Measurements from ENCODE around the gene AUH.

Gene AUH

DNA sequence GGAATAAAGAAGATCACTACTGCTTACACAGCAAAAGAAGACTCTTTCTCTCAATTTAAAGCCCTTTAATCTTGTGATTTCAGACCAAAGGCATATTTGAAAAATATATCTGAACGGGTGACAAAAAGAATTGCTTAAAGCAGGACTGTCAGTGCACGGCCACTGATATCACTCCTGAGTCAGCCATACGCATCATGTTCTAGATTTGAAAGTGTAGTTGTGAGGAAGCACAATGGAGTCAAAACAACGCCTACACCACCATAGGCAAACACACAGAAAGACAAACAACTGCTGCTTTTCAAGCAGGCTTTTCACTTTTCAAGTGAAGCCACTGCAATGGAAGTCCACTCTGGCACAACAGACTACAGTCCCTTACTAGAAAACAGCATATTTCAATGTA is 141.7 kb downstream of the AUH start:
- Histone ChIP-seq H3K4me3 (ENCODE audit: low read length in 2 of 2) (no peak overlapping the region), H3K27ac (ENCODE audit: low read depth in 2 of 2, low read length in 2 of 2) (no peak overlapping the region), H3K9me3 (ENCODE audit: control insufficient read depth in 2 of 2, low read length in 2 of 2) (no peaks in the 10 kb centered on the region), H3K9ac (ENCODE audit: low read depth in 1 of 2, low read length in 2 of 2) (no peak overlapping the region), H3K27me3 (ENCODE audit: control insufficient read depth in 2 of 2, insufficient read depth in 2 of 2, low read length in 2 of 2) (no peaks in the 10 kb centered on the region), H3K4me1 (ENCODE audit: control insufficient read depth in 2 of 2, insufficient read depth in 2 of 2, low read length in 2 of 2) (no peaks in the 10 kb centered on the region), H3K36me3 (ENCODE audit: control insufficient read depth in 2 of 2, insufficient read depth in 2 of 2, low read length in 2 of 2) (peaks cover 11 to 12% of the 10 kb centered on the region in 2 donors)

- H3K9ac ChIP-seq (ENCODE audit: low read depth in 1 of 2, low read length in 2 of 2), result no peak overlapping the region
- H3K4me3 ChIP-seq (ENCODE audit: low read length in 2 of 2), result no peak overlapping the region
These were observed 142.2 kb downstream of the AUH start for GRCh38 chr9:91219557-91219956.

DNA sequence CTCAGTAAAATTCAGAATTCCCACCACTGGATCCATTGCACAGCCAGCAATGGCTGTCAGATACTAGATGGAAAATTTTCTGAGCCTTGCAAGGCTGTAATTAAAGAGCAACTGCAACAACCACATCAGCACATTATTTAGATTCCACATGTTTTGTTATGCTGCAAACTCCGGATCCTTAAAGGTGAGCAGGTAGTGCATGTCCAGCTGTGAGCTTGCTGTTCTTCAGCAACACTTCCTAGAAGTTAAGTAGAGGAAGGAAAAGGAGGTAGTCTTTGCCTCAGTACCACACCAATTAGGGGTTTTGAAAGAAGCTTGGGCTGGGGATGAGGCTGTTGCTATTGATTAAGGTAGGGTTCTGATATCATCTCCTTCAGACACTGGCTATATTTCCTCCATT is 144.3 kb downstream of the AUH start:
- Histone ChIP-seq H3K4me1 (ENCODE audit: control insufficient read depth in 2 of 2, insufficient read depth in 2 of 2, low read length in 2 of 2) (peaks cover 0 to 10% of the 10 kb centered on the region in 2 donors), H3K9ac (ENCODE audit: low read depth in 1 of 2, low read length in 2 of 2) (no peak overlapping the region), H3K4me3 (ENCODE audit: low read length in 2 of 2) (no peak overlapping the region), H3K27ac (ENCODE audit: low read depth in 2 of 2, low read length in 2 of 2) (no peak overlapping the region), H3K27me3 (ENCODE audit: control insufficient read depth in 2 of 2, insufficient read depth in 2 of 2, low read length in 2 of 2) (no peaks in the 10 kb centered on the region), H3K36me3 (ENCODE audit: control insufficient read depth in 2 of 2, insufficient read depth in 2 of 2, low read length in 2 of 2) (peaks cover 11 to 12% of the 10 kb centered on the region in 2 donors), H3K9me3 (ENCODE audit: control insufficient read depth in 2 of 2, low read length in 2 of 2) (no peaks in the 10 kb centered on the region)

More at GRCh38 chr9:91219557-91219956, 142.2 kb downstream of the AUH start:
- no peak overlapping the region for H3K27ac ChIP-seq (ENCODE audit: low read depth in 2 of 2, low read length in 2 of 2)
- H3K9me3 ChIP-seq (ENCODE audit: control insufficient read depth in 2 of 2, low read length in 2 of 2), result no peaks in the 10 kb centered on the region
- H3K4me1 ChIP-seq (ENCODE audit: control insufficient read depth in 2 of 2, insufficient read depth in 2 of 2, low read length in 2 of 2), result no peaks in the 10 kb centered on the region
- H3K36me3 ChIP-seq (ENCODE audit: control insufficient read depth in 2 of 2, insufficient read depth in 2 of 2, low read length in 2 of 2), result peaks cover 11 to 12% of the 10 kb centered on the region in 2 donors
- no peaks in the 10 kb centered on the region for H3K27me3 ChIP-seq (ENCODE audit: control insufficient read depth in 2 of 2, insufficient read depth in 2 of 2, low read length in 2 of 2)

GRCh38 chr9:91214867-91215266 is 146.9 kb downstream of the AUH start:
- Histone ChIP-seq H3K4me3 (ENCODE audit: low read length in 2 of 2) (no peak overlapping the region), H3K27ac (ENCODE audit: low read depth in 2 of 2, low read length in 2 of 2) (no peak overlapping the region), H3K27me3 (ENCODE audit: control insufficient read depth in 2 of 2, insufficient read depth in 2 of 2, low read length in 2 of 2) (no peaks in the 10 kb centered on the region), H3K4me1 (ENCODE audit: control insufficient read depth in 2 of 2, insufficient read depth in 2 of 2, low read length in 2 of 2) (peaks cover 0 to 15% of the 10 kb centered on the region in 2 donors), H3K36me3 (ENCODE audit: control insufficient read depth in 2 of 2, insufficient read depth in 2 of 2, low read length in 2 of 2) (peaks cover 5 to 7% of the 10 kb centered on the region in 2 donors), H3K9ac (ENCODE audit: low read depth in 1 of 2, low read length in 2 of 2) (no peak overlapping the region), H3K9me3 (ENCODE audit: control insufficient read depth in 2 of 2, low read length in 2 of 2) (no peaks in the 10 kb centered on the region)

DNA sequence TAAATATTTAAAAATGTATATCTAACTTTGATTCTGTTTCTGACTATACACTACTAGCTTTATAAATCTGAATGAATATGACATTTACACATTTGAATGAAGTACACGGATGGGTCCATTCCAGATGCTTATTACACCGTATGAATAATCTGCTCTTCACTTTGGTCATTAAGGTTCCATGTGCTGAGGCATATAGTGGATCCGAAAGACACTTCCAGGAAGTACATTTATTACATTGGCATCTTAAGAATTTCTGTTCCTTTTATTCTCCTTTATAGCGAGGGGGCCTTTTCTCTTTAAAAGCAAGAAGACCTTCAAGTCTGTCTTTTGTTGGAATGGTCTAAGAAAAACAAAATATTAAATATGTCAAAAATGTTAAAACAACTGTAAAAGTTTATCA is 147.6 kb downstream of the AUH start:
- Histone ChIP-seq H3K4me3 (ENCODE audit: low read length in 2 of 2) (no peak overlapping the region), H3K9me3 (ENCODE audit: control insufficient read depth in 2 of 2, low read length in 2 of 2) (no peaks in the 10 kb centered on the region), H3K4me1 (ENCODE audit: control insufficient read depth in 2 of 2, insufficient read depth in 2 of 2, low read length in 2 of 2) (peaks cover 0 to 15% of the 10 kb centered on the region in 2 donors), H3K9ac (ENCODE audit: low read depth in 1 of 2, low read length in 2 of 2) (no peak overlapping the region), H3K36me3 (ENCODE audit: control insufficient read depth in 2 of 2, insufficient read depth in 2 of 2, low read length in 2 of 2) (peaks cover 5 to 7% of the 10 kb centered on the region in 2 donors), H3K27me3 (ENCODE audit: control insufficient read depth in 2 of 2, insufficient read depth in 2 of 2, low read length in 2 of 2) (no peaks in the 10 kb centered on the region), H3K27ac (ENCODE audit: low read depth in 2 of 2, low read length in 2 of 2) (no peak overlapping the region)

GRCh38 chr9:91212596-91213243 is 149.0 kb downstream of the AUH start:
- Histone ChIP-seq H3K27me3 (ENCODE audit: control insufficient read depth in 2 of 2, insufficient read depth in 2 of 2, low read length in 2 of 2) (no peaks in the 10 kb centered on the region), H3K4me1 (ENCODE audit: control insufficient read depth in 2 of 2, insufficient read depth in 2 of 2, low read length in 2 of 2) (peaks cover 7 to 24% of the 10 kb centered on the region in 2 donors), H3K36me3 (ENCODE audit: control insufficient read depth in 2 of 2, insufficient read depth in 2 of 2, low read length in 2 of 2) (peaks cover 0 to 5% of the 10 kb centered on the region in 2 donors), H3K9ac (ENCODE audit: low read depth in 1 of 2, low read length in 2 of 2) (no peak overlapping the region), H3K9me3 (ENCODE audit: control insufficient read depth in 2 of 2, low read length in 2 of 2) (no peaks in the 10 kb centered on the region), H3K4me3 (ENCODE audit: low read length in 2 of 2) (peak overlapping the region; percentile 25 to 50), H3K27ac (ENCODE audit: low read depth in 2 of 2, low read length in 2 of 2) (peak overlapping the region in 1 of 2 donors; percentile 15)

- H3K27ac ChIP-seq (ENCODE audit: low read depth in 2 of 2, low read length in 2 of 2), result peak overlapping the region in 1 of 2 donors; percentile 15
- H3K4me3 ChIP-seq (ENCODE audit: low read length in 2 of 2), result peak overlapping the region; percentile 25 to 50
- H3K27me3 ChIP-seq (ENCODE audit: control insufficient read depth in 2 of 2, insufficient read depth in 2 of 2, low read length in 2 of 2), result no peaks in the 10 kb centered on the region
- H3K4me1 ChIP-seq (ENCODE audit: control insufficient read depth in 2 of 2, insufficient read depth in 2 of 2, low read length in 2 of 2), result peaks cover 11 to 28% of the 10 kb centered on the region in 2 donors
- H3K9ac ChIP-seq (ENCODE audit: low read depth in 1 of 2, low read length in 2 of 2), result no peak overlapping the region
- H3K9me3 ChIP-seq (ENCODE audit: control insufficient read depth in 2 of 2, low read length in 2 of 2), result no peaks in the 10 kb centered on the region
- no peaks in the 10 kb centered on the region for H3K36me3 ChIP-seq (ENCODE audit: control insufficient read depth in 2 of 2, insufficient read depth in 2 of 2, low read length in 2 of 2)
These were observed 149.8 kb downstream of the AUH start for GRCh38 chr9:91211919-91212318.

- Histone ChIP-seq H3K27ac (ENCODE audit: low read depth in 2 of 2, low read length in 2 of 2) (no peak overlapping the region), H3K36me3 (ENCODE audit: control insufficient read depth in 2 of 2, insufficient read depth in 2 of 2, low read length in 2 of 2) (no peaks in the 10 kb centered on the region), H3K9me3 (ENCODE audit: control insufficient read depth in 2 of 2, low read length in 2 of 2) (no peaks in the 10 kb centered on the region), H3K4me1 (ENCODE audit: control insufficient read depth in 2 of 2, insufficient read depth in 2 of 2, low read length in 2 of 2) (peaks cover 11 to 28% of the 10 kb centered on the region in 2 donors), H3K9ac (ENCODE audit: low read depth in 1 of 2, low read length in 2 of 2) (no peak overlapping the region), H3K27me3 (ENCODE audit: control insufficient read depth in 2 of 2, insufficient read depth in 2 of 2, low read length in 2 of 2) (no peaks in the 10 kb centered on the region), H3K4me3 (ENCODE audit: low read length in 2 of 2) (no peak overlapping the region)
These were observed 150.3 kb downstream of the AUH start for GRCh38 chr9:91211414-91211813.

GRCh38 chr9:91210318-91210717 is 151.4 kb downstream of the AUH start:
- H3K27ac ChIP-seq (ENCODE audit: low read depth in 2 of 2, low read length in 2 of 2), result no peak overlapping the region

GRCh38 chr9:91208837-91209236 is 152.9 kb downstream of the AUH start:
- Histone ChIP-seq H3K27me3 (ENCODE audit: control insufficient read depth in 2 of 2, insufficient read depth in 2 of 2, low read length in 2 of 2) (no peaks in the 10 kb centered on the region), H3K4me1 (ENCODE audit: control insufficient read depth in 2 of 2, insufficient read depth in 2 of 2, low read length in 2 of 2) (peaks cover 11 to 28% of the 10 kb centered on the region in 2 donors), H3K9me3 (ENCODE audit: control insufficient read depth in 2 of 2, low read length in 2 of 2) (no peaks in the 10 kb centered on the region), H3K4me3 (ENCODE audit: low read length in 2 of 2) (no peak overlapping the region), H3K27ac (ENCODE audit: low read depth in 2 of 2, low read length in 2 of 2) (peak overlapping the region in 1 of 2 donors; percentile 48), H3K9ac (ENCODE audit: low read depth in 1 of 2, low read length in 2 of 2) (no peak overlapping the region), H3K36me3 (ENCODE audit: control insufficient read depth in 2 of 2, insufficient read depth in 2 of 2, low read length in 2 of 2) (no peaks in the 10 kb centered on the region)

More at GRCh38 chr9:91210318-91210717, 151.4 kb downstream of the AUH start:
- Histone ChIP-seq H3K9ac (ENCODE audit: low read depth in 1 of 2, low read length in 2 of 2) (no peak overlapping the region), H3K9me3 (ENCODE audit: control insufficient read depth in 2 of 2, low read length in 2 of 2) (no peaks in the 10 kb centered on the region), H3K4me3 (ENCODE audit: low read length in 2 of 2) (no peak overlapping the region), H3K4me1 (ENCODE audit: control insufficient read depth in 2 of 2, insufficient read depth in 2 of 2, low read length in 2 of 2) (peaks cover 11 to 28% of the 10 kb centered on the region in 2 donors), H3K27me3 (ENCODE audit: control insufficient read depth in 2 of 2, insufficient read depth in 2 of 2, low read length in 2 of 2) (no peaks in the 10 kb centered on the region), H3K36me3 (ENCODE audit: control insufficient read depth in 2 of 2, insufficient read depth in 2 of 2, low read length in 2 of 2) (no peaks in the 10 kb centered on the region)
